IPS DF 4.7 (cell line): ENCODE measurements around the gene OR5AN1.
"Not testable (repeated sequence)": the region's sequence is repeated elsewhere in the genome, so short reads cannot be mapped to it uniquely, and the experiment has no call there.

Experiments
- DNase-seq: peaks from one replicate; pipeline ENCODE4 v3.0.0-alpha.2; 2013; ENCODE audit warnings: low spot score; ENCODE audit errors: extremely low read depth

Gene OR5AN1

GRCh38 chr11:59358595-59358994 lies at the start of gene OR5AN1:
Gene OR5AN1 (plus strand): TSS chr11:59358895. CDS start chr11:59364459, 5,564 bp downstream.
- no peak for DNase-seq

GRCh38 chr11:59335001-59335400 lies 23.7 kb upstream of the OR5AN1 start:
- DNase-seq = no peak

GRCh38 chr11:59336176-59336575 lies 22.5 kb upstream of the OR5AN1 start:
- no peak for DNase-seq

- no peak for DNase-seq
Observed at GRCh38 chr11:59336931-59337330, 21.8 kb upstream of the OR5AN1 start.

GRCh38 chr11:59349657-59350056 lies 9.0 kb upstream of the OR5AN1 start:
- DNase-seq = not testable (repeated sequence)

GRCh38 chr11:59355226-59355625 lies 3.5 kb upstream of the OR5AN1 start:
- no peak for DNase-seq

- no peak for DNase-seq
Observed at GRCh38 chr11:59356561-59356960, 2.1 kb upstream of the OR5AN1 start.

GRCh38 chr11:59358020-59358419 lies 675 bp upstream of the OR5AN1 start:
- no peak for DNase-seq

- no peak for DNase-seq
Observed at GRCh38 chr11:59365232-59366018, 6.7 kb downstream of the OR5AN1 start.

- DNase-seq = no peak
Observed at GRCh38 chr11:59368238-59369022, 9.7 kb downstream of the OR5AN1 start.

- not testable (repeated sequence) for DNase-seq
Observed at GRCh38 chr11:59372324-59372723, 13.6 kb downstream of the OR5AN1 start.

- no peak for DNase-seq
Observed at GRCh38 chr11:59380263-59381059, 21.8 kb downstream of the OR5AN1 start.

GRCh38 chr11:59394186-59394585 lies 35.5 kb downstream of the OR5AN1 start:
- DNase-seq = no peak

- DNase-seq = no peak
Observed at GRCh38 chr11:59400461-59401261, 42.0 kb downstream of the OR5AN1 start.

- DNase-seq = no peak
Observed at GRCh38 chr11:59401262-59401552, 42.5 kb downstream of the OR5AN1 start.

GRCh38 chr11:59403546-59403945 lies 44.9 kb downstream of the OR5AN1 start:
- no peak for DNase-seq

- DNase-seq = no peak
Observed at GRCh38 chr11:59413646-59414045, 55.0 kb downstream of the OR5AN1 start.

- DNase-seq = no peak
Observed at GRCh38 chr11:59415111-59415510, 56.4 kb downstream of the OR5AN1 start.

- DNase-seq = no peak
Observed at GRCh38 chr11:59416613-59417012, 57.9 kb downstream of the OR5AN1 start.

- DNase-seq = no peak
Observed at GRCh38 chr11:59417023-59417422, 58.3 kb downstream of the OR5AN1 start.

GRCh38 chr11:59418156-59418555 lies 59.5 kb downstream of the OR5AN1 start:
- no peak for DNase-seq
